Activated CD8-positive, alpha-beta memory T cell treated with anti-CD3 and anti-CD28 coated beads for 1 hour (primary cell): ENCODE measurements around the gene CCDC144A.
"Not testable (repeated sequence)": the region's sequence is repeated elsewhere in the genome, so short reads cannot be mapped to it uniquely, and the experiment has no call there.

Experiments used
- DNase-seq, 2 donors: peaks; one replicate each; pipeline ENCODE4 v3.0.0-alpha.2; 2020; ENCODE audit warnings: low read depth in 1 of 2; ENCODE audit errors: extremely low read depth in 1 of 2

Gene CCDC144A

DNA sequence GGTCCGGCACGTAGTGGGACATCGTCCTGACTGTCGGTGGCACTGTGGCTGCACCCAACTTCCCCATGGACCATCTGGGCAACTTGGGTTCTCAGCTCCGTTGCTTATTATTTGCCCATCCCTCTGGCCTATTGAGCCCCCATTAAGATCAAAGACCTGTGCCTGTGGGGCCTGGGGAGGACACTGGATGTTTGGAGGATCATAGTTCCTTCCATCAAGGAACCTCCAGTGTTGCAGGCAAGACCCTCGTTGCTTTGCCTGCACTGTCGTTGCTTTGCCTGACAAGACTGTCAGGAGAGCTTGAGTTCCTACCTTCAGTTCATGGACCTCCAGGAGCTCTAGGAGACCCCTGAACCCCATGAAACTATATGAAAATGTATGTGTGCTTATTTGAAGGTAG lies 127.2 kb downstream of the CCDC144A start:
- DNase-seq, result no peak

GRCh38 chr17:16817940-16818339 lies 127.9 kb downstream of the CCDC144A start:
- not testable (repeated sequence) for DNase-seq

- no peak for DNase-seq
Measured at GRCh38 chr17:16818340-16818739, 128.3 kb downstream of the CCDC144A start.

GRCh38 chr17:16818821-16819683 lies 129.0 kb downstream of the CCDC144A start:
- DNase-seq, result no peak

- DNase-seq, result no peak
Measured at GRCh38 chr17:16820161-16820877, 130.3 kb downstream of the CCDC144A start.

- DNase-seq, result no peak
Measured at GRCh38 chr17:16820979-16821543, 131.0 kb downstream of the CCDC144A start.

DNA sequence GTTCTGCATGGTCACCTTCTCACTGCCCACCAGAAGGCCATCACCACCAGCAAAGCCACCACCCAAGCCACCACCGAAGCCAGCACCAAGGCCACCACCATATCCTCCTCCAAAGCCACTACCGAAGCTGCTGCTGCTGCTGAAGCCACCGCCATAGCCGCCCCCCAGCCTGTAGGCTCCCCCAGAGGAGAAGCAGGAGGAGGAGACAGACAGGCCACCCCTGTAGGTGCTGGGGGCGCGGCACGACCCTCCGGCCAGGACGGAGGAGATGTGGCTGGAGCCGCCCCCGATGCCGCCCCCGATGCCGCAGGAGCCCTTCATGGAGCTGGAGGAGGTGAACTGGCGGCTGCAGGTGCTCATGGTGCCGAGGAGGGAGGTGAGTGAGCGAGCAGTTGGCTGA lies 132.1 kb downstream of the CCDC144A start:
- DNase-seq, result not testable (repeated sequence)

GRCh38 chr17:16823768-16824406 lies 133.8 kb downstream of the CCDC144A start:
- DNase-seq, result not testable (repeated sequence)
